Trophoblast cell (in vitro differentiated cells and primary cell): ENCODE measurements around the gene MIPOL1.
A peak's percentile ranks its signal among the peaks of the same experiment; 100 is the strongest.
"Not testable (repeated sequence)": the region's sequence is repeated elsewhere in the genome, so short reads cannot be mapped to it uniquely, and the experiment has no call there.

Experiments used
- DNase-seq, 2 donors: peaks; one replicate each; pipeline ENCODE4 v3.0.0-alpha.2; 2016
- H2AFZ ChIP-seq: 2 replicates; pipeline ENCODE4 v1.6.1; 2013; ENCODE audit warnings: low read length, moderate library complexity, mild to moderate bottlenecking; ENCODE audit not compliant: insufficient read depth, poor library complexity
- H2AK5ac ChIP-seq: 2 replicates; pipeline ENCODE4 v1.6.1; 2013; ENCODE audit warnings: mild to moderate bottlenecking, low read length
- H2BK120ac ChIP-seq: 2 replicates; pipeline ENCODE4 v1.6.1; 2013; ENCODE audit warnings: low read length, mild to moderate bottlenecking, moderate library complexity; ENCODE audit not compliant: insufficient read depth, poor library complexity
- H2BK12ac ChIP-seq: 2 replicates; pipeline ENCODE4 v1.6.1; 2013; ENCODE audit warnings: mild to moderate bottlenecking, low read length, moderate library complexity
- H2BK5ac ChIP-seq: 2 replicates; pipeline ENCODE4 v1.6.1; 2013; ENCODE audit warnings: low read length, low read depth, moderate library complexity, mild to moderate bottlenecking; ENCODE audit not compliant: poor library complexity
- H3K14ac ChIP-seq: 2 replicates; pipeline ENCODE4 v1.6.1; 2013; ENCODE audit warnings: mild to moderate bottlenecking, low read length
- H3K18ac ChIP-seq: 2 replicates; pipeline ENCODE4 v1.6.1; 2013; ENCODE audit warnings: mild to moderate bottlenecking, low read length
- H3K23ac ChIP-seq: 2 replicates; pipeline ENCODE4 v1.6.1; 2013; ENCODE audit warnings: low read length
- H3K27ac ChIP-seq: 2 replicates; pipeline ENCODE4 v1.5.1; 2013; ENCODE audit warnings: low read depth, mild to moderate bottlenecking, inconsistent platforms, low read length, moderate library complexity
- H3K27me3 ChIP-seq: 2 replicates; pipeline ENCODE4 v1.6.1; 2013; ENCODE audit warnings: inconsistent platforms, mild to moderate bottlenecking, low read length, moderate library complexity; ENCODE audit not compliant: insufficient read depth
- H3K36me3 ChIP-seq, 2 experiments: 1 replicate in 1 of 2; 2 replicates in 1 of 2; pipeline ENCODE4 v1.6.1; 2013; ENCODE audit warnings: low read length in 2 of 2, mild to moderate bottlenecking in 2 of 2, moderate library complexity in 1 of 2; ENCODE audit not compliant: insufficient read depth in 2 of 2, control insufficient read depth in 1 of 2
- H3K4ac ChIP-seq: 2 replicates; pipeline ENCODE4 v1.6.1; 2013; ENCODE audit warnings: low read depth, mild to moderate bottlenecking, low read length, moderate library complexity
- H3K4me1 ChIP-seq, 2 experiments: 1 replicate in 1 of 2; 2 replicates in 1 of 2; pipeline ENCODE4 v1.6.1; 2013; ENCODE audit warnings: low read length in 2 of 2, mild to moderate bottlenecking in 2 of 2, moderate library complexity in 1 of 2; ENCODE audit not compliant: insufficient read depth in 2 of 2, control insufficient read depth in 1 of 2
- H3K4me2 ChIP-seq: 2 replicates; pipeline ENCODE4 v1.6.1; 2013; ENCODE audit warnings: inconsistent platforms, mild to moderate bottlenecking, low read length, moderate library complexity
- H3K4me3 ChIP-seq: 2 replicates; pipeline ENCODE4 v1.5.1; 2013; ENCODE audit warnings: mild to moderate bottlenecking, low read depth, low read length, inconsistent platforms
- H3K79me1 ChIP-seq: one replicate; pipeline ENCODE4 v1.6.1; 2013; ENCODE audit warnings: low read length
- H3K79me2 ChIP-seq: 2 replicates; pipeline ENCODE4 v1.6.1; 2013; ENCODE audit warnings: low read length, mild to moderate bottlenecking; ENCODE audit not compliant: control insufficient read depth, insufficient read depth, poor library complexity
- H3K9ac ChIP-seq: 2 replicates; pipeline ENCODE4 v1.6.1; 2013; ENCODE audit warnings: mild to moderate bottlenecking, low read length
- H3K9me3 ChIP-seq: 2 replicates; pipeline ENCODE4 v1.6.1; 2013; ENCODE audit warnings: low read depth, mild to moderate bottlenecking, control low read depth, inconsistent platforms, low read length; ENCODE audit not compliant: insufficient read depth
- H4K12ac ChIP-seq: 2 replicates; pipeline ENCODE4 v1.6.1; 2013; ENCODE audit warnings: low read depth, mild to moderate bottlenecking, low read length, moderate library complexity
- H4K8ac ChIP-seq: 2 replicates; pipeline ENCODE4 v1.6.1; 2013; ENCODE audit warnings: low read depth, mild to moderate bottlenecking, low read length, moderate library complexity
- H4K91ac ChIP-seq: one replicate; pipeline ENCODE4 v1.6.1; 2013; ENCODE audit warnings: low read depth, mild to moderate bottlenecking, low read length, moderate library complexity
- WGBS: extraction: QIAGEN DNeasy Blood & Tissue Kit; methylation state at CpG from one replicate; pipeline ENCODE4 v1.1.7; 2013; ENCODE audit warnings: missing lambda C conversion rate; ENCODE audit not compliant: insufficient read length, insufficient coverage; ENCODE audit errors: extremely low coverage; 5-methylcytosine and 5-hydroxymethylcytosine counted together

The MIPOL1 gene

GRCh38 chr14:37232907-37233481 lies 35.3 kb downstream of the MIPOL1 start:
- Histone ChIP-seq H3K18ac (no peak overlapping the region), H2BK5ac (no peak overlapping the region), H3K4me1 (no peaks in the 10 kb centered on the region), H3K23ac (no peak overlapping the region), H3K4me2 (no peak overlapping the region), H3K9ac (no peak overlapping the region), H3K4me3 (no peak overlapping the region), H3K9me3 (no peaks in the 10 kb centered on the region), H3K79me1 (no peaks in the 10 kb centered on the region), H3K36me3 (no peaks in the 10 kb centered on the region), H2BK12ac (no peak overlapping the region), H4K12ac (no peak overlapping the region), H4K8ac (no peak overlapping the region), H3K79me2 (no peaks in the 10 kb centered on the region), H2BK120ac (no peak overlapping the region), H3K27ac (no peak overlapping the region), H3K14ac (no peak overlapping the region), H4K91ac (no peak overlapping the region), H2AK5ac (no peak overlapping the region), H3K27me3 (no peaks in the 10 kb centered on the region), H2AFZ (no peak overlapping the region), H3K4ac (no peak overlapping the region)
- no CpG with 5 or more reads among the region's 1 CpG for WGBS
- peak in 1 of 2 donors; percentile 22 for DNase-seq

- no peak overlapping the region for H3K4me3 ChIP-seq
- no peak overlapping the region for H3K4me2 ChIP-seq
- H4K12ac ChIP-seq: no peak overlapping the region
- H2BK12ac ChIP-seq: no peak overlapping the region
- no peak overlapping the region for H3K27ac ChIP-seq
- H2BK5ac ChIP-seq: no peak overlapping the region
- H3K4me1 ChIP-seq: no peaks in the 10 kb centered on the region
- no peak overlapping the region for H2AK5ac ChIP-seq
- H3K79me2 ChIP-seq: no peaks in the 10 kb centered on the region
- no peak overlapping the region for H3K14ac ChIP-seq
- H3K9ac ChIP-seq: no peak overlapping the region
- H4K8ac ChIP-seq: no peak overlapping the region
- no peaks in the 10 kb centered on the region for H3K36me3 ChIP-seq
- no peaks in the 10 kb centered on the region for H3K9me3 ChIP-seq
- H3K79me1 ChIP-seq: no peaks in the 10 kb centered on the region
- no peaks in the 10 kb centered on the region for H3K27me3 ChIP-seq
- no peak overlapping the region for H3K23ac ChIP-seq
- no peak overlapping the region for H2BK120ac ChIP-seq
- no peak for DNase-seq
- H2AFZ ChIP-seq: no peak overlapping the region
- no peak overlapping the region for H3K18ac ChIP-seq
- H3K4ac ChIP-seq: no peak overlapping the region
- no CpG with 5 or more reads among the region's 3 CpGs for WGBS
- no peak overlapping the region for H4K91ac ChIP-seq
Measured at GRCh38 chr14:37234222-37234621, 36.5 kb downstream of the MIPOL1 start.

DNA sequence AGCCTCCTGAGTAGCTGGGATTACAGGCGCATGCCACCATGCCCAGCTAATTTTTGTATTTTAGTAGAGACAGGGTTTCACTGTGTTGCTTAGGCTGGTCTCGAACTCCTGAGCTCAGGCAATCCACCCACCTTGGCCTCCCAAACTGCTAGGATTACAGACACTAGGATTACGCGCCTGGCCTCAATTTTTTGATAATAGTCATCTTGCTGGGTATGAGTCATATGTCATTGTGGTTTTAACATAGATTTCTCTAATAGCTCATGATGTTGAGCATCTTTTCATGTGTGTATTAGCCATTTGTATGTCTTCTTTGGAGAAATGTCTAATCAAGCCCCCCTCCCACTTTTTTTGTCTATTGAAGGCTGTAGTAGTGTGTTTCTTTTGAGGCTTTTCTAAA lies 38.3 kb downstream of the MIPOL1 start:
- no CpG with 5 or more reads among the region's 4 CpGs for WGBS
- H3K23ac ChIP-seq, H3K27me3 ChIP-seq, H3K4ac ChIP-seq, H3K4me2 ChIP-seq, DNase-seq, H2AFZ ChIP-seq, H2BK120ac ChIP-seq, H4K12ac ChIP-seq, H3K18ac ChIP-seq, H3K79me1 ChIP-seq, H3K4me3 ChIP-seq, H3K9ac ChIP-seq, H2BK5ac ChIP-seq, H2AK5ac ChIP-seq, H3K36me3 ChIP-seq, H4K91ac ChIP-seq, H3K4me1 ChIP-seq, H3K27ac ChIP-seq, H2BK12ac ChIP-seq, H3K9me3 ChIP-seq, H4K8ac ChIP-seq, H3K79me2 ChIP-seq, H3K14ac ChIP-seq: not testable (repeated sequence)

GRCh38 chr14:37237094-37237493 lies 39.4 kb downstream of the MIPOL1 start:
- Histone ChIP-seq H3K36me3 (no peaks in the 10 kb centered on the region), H3K4me3 (no peak overlapping the region), H3K79me2 (no peaks in the 10 kb centered on the region), H3K4me1 (no peaks in the 10 kb centered on the region), H3K23ac (no peak overlapping the region), H2BK12ac (no peak overlapping the region), H4K91ac (no peak overlapping the region), H3K4ac (no peak overlapping the region), H3K4me2 (no peak overlapping the region), H3K18ac (no peak overlapping the region), H2AFZ (no peak overlapping the region), H2AK5ac (no peak overlapping the region), H2BK120ac (no peak overlapping the region), H4K8ac (no peak overlapping the region), H3K14ac (no peak overlapping the region), H3K9ac (no peak overlapping the region), H3K9me3 (no peaks in the 10 kb centered on the region), H2BK5ac (no peak overlapping the region), H3K27me3 (no peaks in the 10 kb centered on the region), H3K79me1 (no peaks in the 10 kb centered on the region), H3K27ac (no peak overlapping the region), H4K12ac (no peak overlapping the region)
- DNase-seq: no peak
